Peyer's patch (tissue), 4 donors: ENCODE results near the gene SCAMP2.

Experiments
- POLR2A ChIP-seq, 2 donors: fragments of 450-650 bp; IDR thresholded peaks; one replicate each; pipeline ENCODE4 v1.5.1; 2017; ENCODE audit warnings: antibody characterized with exemption in 2 of 2, mild to moderate bottlenecking in 2 of 2, moderate library complexity in 2 of 2
- TF ChIP-seq, protein P1 (sequence below), 6 experiments: fragments of 450-650 bp in 4 of 6; fragments of 200-600 bp in 2 of 6; sonication (generic) in 1 of 6; IDR thresholded peaks; one replicate each; pipeline ENCODE4 v1.5.1; 2017 to 2019; ENCODE audit warnings: antibody characterized with exemption in 6 of 6, mild to moderate bottlenecking in 3 of 6, moderate library complexity in 1 of 6

- TF ChIP-seq, protein P1, sequence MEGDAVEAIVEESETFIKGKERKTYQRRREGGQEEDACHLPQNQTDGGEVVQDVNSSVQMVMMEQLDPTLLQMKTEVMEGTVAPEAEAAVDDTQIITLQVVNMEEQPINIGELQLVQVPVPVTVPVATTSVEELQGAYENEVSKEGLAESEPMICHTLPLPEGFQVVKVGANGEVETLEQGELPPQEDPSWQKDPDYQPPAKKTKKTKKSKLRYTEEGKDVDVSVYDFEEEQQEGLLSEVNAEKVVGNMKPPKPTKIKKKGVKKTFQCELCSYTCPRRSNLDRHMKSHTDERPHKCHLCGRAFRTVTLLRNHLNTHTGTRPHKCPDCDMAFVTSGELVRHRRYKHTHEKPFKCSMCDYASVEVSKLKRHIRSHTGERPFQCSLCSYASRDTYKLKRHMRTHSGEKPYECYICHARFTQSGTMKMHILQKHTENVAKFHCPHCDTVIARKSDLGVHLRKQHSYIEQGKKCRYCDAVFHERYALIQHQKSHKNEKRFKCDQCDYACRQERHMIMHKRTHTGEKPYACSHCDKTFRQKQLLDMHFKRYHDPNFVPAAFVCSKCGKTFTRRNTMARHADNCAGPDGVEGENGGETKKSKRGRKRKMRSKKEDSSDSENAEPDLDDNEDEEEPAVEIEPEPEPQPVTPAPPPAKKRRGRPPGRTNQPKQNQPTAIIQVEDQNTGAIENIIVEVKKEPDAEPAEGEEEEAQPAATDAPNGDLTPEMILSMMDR (IDR thresholded peaks at IDR 0.05) = no peak
- no peak for TF ChIP-seq POLR2A (IDR thresholded peaks at IDR 0.05)
These were observed 57.2 kb downstream of the SCAMP2 start for GRCh38 chr15:74815961-74816360.
